CD4-positive, alpha-beta T cell (primary cell): Measurements from ENCODE around the gene ZNF446. TPM values are rescaled to one million over a fixed set of nuclear protein-coding genes. Genes with fewer than 3 reads are reported as not detected.

Experiments used
- ATAC-seq: fragments of 200-7000 bp; cut with Tn5 transposase; one replicate; pipeline ENCODE4 v1.10.0; 2022; ENCODE audit warnings: mild to moderate bottlenecking; ENCODE audit not compliant: poor library complexity
- CTCF ChIA-PET: fragments of 350-600 bp; sonication (Branson Sonifier 250); formaldehyde crosslinking; loops from one replicate; lab custom pipeline; 2021; ENCODE audit warnings: antibody characterized with exemption, inconsistent platforms; lab: Charles Lee
- POLR2A ChIA-PET: fragments of 350-600 bp; sonication (Branson Sonifier 250); formaldehyde crosslinking; loops from one replicate; lab custom pipeline; 2021; ENCODE audit warnings: antibody characterized with exemption, inconsistent platforms; lab: Charles Lee
- DNase-seq, 14 experiments: peaks; one replicate each; pipeline ENCODE4 v3.0.0-alpha.2; 2013 to 2020; ENCODE audit warnings: mixed read lengths in 2 of 14
- H3K27ac ChIP-seq, 2 donors: one replicate each; pipeline versions ENCODE4 v1.5.1 to v1.7.0; 2013; ENCODE audit warnings: low read length in 2 of 2, low read depth in 1 of 2, mild to moderate bottlenecking in 1 of 2
- H3K27me3 ChIP-seq, 2 experiments: 1 replicate in 1 of 2; 2 replicates in 1 of 2; pipeline versions ENCODE4 v1.6.1 to v1.7.0; 2013; ENCODE audit warnings: low read length in 2 of 2, control low read depth in 1 of 2, mild to moderate bottlenecking in 1 of 2, moderate library complexity in 1 of 2; ENCODE audit not compliant: insufficient read depth in 2 of 2, control insufficient read depth in 1 of 2
- H3K36me3 ChIP-seq: one replicate; pipeline ENCODE4 v1.6.1; 2013; ENCODE audit warnings: low read length, control low read depth; ENCODE audit not compliant: insufficient read depth
- H3K4me1 ChIP-seq: one replicate; pipeline ENCODE4 v1.6.1; 2013; ENCODE audit warnings: low read length, control low read depth; ENCODE audit not compliant: insufficient read depth
- H3K4me3 ChIP-seq: one replicate; pipeline ENCODE4 v1.5.1; 2013; ENCODE audit warnings: mild to moderate bottlenecking, low read length, moderate library complexity
- H3K9me3 ChIP-seq, 2 experiments: 1 replicate in 1 of 2; 2 replicates in 1 of 2; pipeline versions ENCODE4 v1.6.1 to v1.7.0; 2013; ENCODE audit warnings: low read length in 2 of 2, mild to moderate bottlenecking in 2 of 2, control low read depth in 1 of 2, moderate library complexity in 1 of 2; ENCODE audit not compliant: control insufficient read depth in 1 of 2, insufficient read depth in 1 of 2
- H3K27ac Mint-ChIP-seq: one replicate; pipeline ENCODE4 v1.8.0; 2020; ENCODE audit warnings: mixed read lengths
- H3K27me3 Mint-ChIP-seq: one replicate; pipeline ENCODE4 v1.8.0; 2021; ENCODE audit warnings: mixed read lengths
- H3K36me3 Mint-ChIP-seq: one replicate; pipeline ENCODE4 v1.8.0; 2021; ENCODE audit warnings: low read depth, mixed read lengths
- H3K4me1 Mint-ChIP-seq: one replicate; pipeline ENCODE4 v1.8.0; 2021; ENCODE audit warnings: low read depth, mixed read lengths
- H3K4me3 Mint-ChIP-seq: one replicate; pipeline ENCODE4 v1.8.0; 2020; ENCODE audit warnings: mild to moderate bottlenecking, mixed read lengths
- H3K9me3 Mint-ChIP-seq: one replicate; pipeline ENCODE4 v1.8.0; 2020; ENCODE audit warnings: mixed read lengths
- intact Hi-C, 2 experiments: fragments of 100-400 bp; cut with DNase I in 1 of 2; cut with micrococcal nuclease in 1 of 2; formaldehyde crosslinking; loops; one replicate each; pipeline versions ENCODE4 v1.15.1 to v1.9.0; 2023 to 2025; cut with DNase I, micrococcal nuclease
- total RNA-seq, 174 experiments: library from RNA in 2 of 174; stranded (reverse) in 2 of 174; gene quantifications; one replicate each; pipeline ENCODE4 v1.2.3 and lab custom pipeline; 2021 to 2026
- TF ChIP-seq, protein P1 (sequence below): fragments of 200-600 bp; IDR thresholded peaks from one replicate; pipeline ENCODE4 v1.8.0; 2022; ENCODE audit warnings: antibody characterized with exemption, mild to moderate bottlenecking

The ZNF446 gene
- total RNA-seq, 2 experiments from 2014 or later: 13.6 to 14.6 TPM

- no peaks in the 10 kb centered on the region for H3K9me3 Mint-ChIP-seq
- H3K36me3 ChIP-seq: no peaks in the 10 kb centered on the region
- TF ChIP-seq, protein P1, sequence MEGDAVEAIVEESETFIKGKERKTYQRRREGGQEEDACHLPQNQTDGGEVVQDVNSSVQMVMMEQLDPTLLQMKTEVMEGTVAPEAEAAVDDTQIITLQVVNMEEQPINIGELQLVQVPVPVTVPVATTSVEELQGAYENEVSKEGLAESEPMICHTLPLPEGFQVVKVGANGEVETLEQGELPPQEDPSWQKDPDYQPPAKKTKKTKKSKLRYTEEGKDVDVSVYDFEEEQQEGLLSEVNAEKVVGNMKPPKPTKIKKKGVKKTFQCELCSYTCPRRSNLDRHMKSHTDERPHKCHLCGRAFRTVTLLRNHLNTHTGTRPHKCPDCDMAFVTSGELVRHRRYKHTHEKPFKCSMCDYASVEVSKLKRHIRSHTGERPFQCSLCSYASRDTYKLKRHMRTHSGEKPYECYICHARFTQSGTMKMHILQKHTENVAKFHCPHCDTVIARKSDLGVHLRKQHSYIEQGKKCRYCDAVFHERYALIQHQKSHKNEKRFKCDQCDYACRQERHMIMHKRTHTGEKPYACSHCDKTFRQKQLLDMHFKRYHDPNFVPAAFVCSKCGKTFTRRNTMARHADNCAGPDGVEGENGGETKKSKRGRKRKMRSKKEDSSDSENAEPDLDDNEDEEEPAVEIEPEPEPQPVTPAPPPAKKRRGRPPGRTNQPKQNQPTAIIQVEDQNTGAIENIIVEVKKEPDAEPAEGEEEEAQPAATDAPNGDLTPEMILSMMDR: no peak
- no peaks in the 10 kb centered on the region for H3K27me3 ChIP-seq
- peaks cover 29% of the 10 kb centered on the region for H3K4me1 Mint-ChIP-seq
- no peaks in the 10 kb centered on the region for H3K27me3 Mint-ChIP-seq
- intact Hi-C loops: no loop called here
- peaks cover 21% of the 10 kb centered on the region for H3K36me3 Mint-ChIP-seq
- ChIA-PET CTCF (interaction anchor here (0.7 to 1.5 kb wide), 2 partner anchors 9 to 21 kb away, joined by 3 read pairs; partner anchors contain the start of gene TRIM28), POLR2A (no interaction called here)
- no peak overlapping the region for H3K4me3 ChIP-seq
- no peak overlapping the region for H3K4me3 Mint-ChIP-seq
- H3K9me3 ChIP-seq: no peaks in the 10 kb centered on the region
- peaks cover 26% of the 10 kb centered on the region for H3K4me1 ChIP-seq
- H3K27ac ChIP-seq: no peak overlapping the region
- ATAC-seq (no peak), DNase-seq (no peak)
- no peak overlapping the region for H3K27ac Mint-ChIP-seq
Observed at GRCh38 chr19:58522709-58523108, 46.6 kb downstream of the ZNF446 start.

DNA sequence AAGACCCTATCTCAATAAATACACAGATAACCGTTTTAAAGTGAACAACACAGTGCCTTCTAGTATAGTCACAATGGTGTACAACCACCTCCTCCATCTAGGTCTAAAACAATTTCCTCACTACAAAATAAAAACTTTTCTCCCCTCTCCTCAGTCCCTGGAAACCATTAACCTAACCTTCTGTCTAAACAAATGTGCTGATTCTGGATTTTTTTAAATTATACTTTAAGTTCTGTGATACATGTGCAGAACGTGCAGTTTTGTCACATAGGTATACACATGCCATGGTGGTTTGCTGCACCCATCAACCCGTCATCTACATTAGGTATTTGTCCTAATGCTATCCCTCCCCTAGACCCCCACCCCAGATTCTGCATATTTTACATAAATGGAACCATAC lies 53.3 kb downstream of the ZNF446 start:
- Histone ChIP-seq H3K27me3 (no peaks in the 10 kb centered on the region), H3K4me3 (no peak overlapping the region), H3K4me1 (no peaks in the 10 kb centered on the region), H3K36me3 (no peaks in the 10 kb centered on the region), H3K27ac (no peak overlapping the region), H3K9me3 (no peaks in the 10 kb centered on the region)
- Mint-ChIP-seq H3K36me3 (no peaks in the 10 kb centered on the region), H3K9me3 (no peaks in the 10 kb centered on the region), H3K4me1 (no peaks in the 10 kb centered on the region), H3K27ac (no peak overlapping the region), H3K27me3 (peaks cover 6% of the 10 kb centered on the region), H3K4me3 (no peak overlapping the region)
- CTCF ChIA-PET: no interaction called here
- DNase-seq (no peak), ATAC-seq (no peak)
- intact Hi-C loops: no loop called here
- POLR2A ChIA-PET: no interaction called here
- TF ChIP-seq, protein P1: no peak

Other genes starting within 250 kb of the ZNF446 start
- 1 to 10 TPM; 6.3 to 7.2 TPM for gene ZNF544, start 247.4 kb upstream of the ZNF446 start, total RNA-seq
- gene ZNF8, start 197.4 kb upstream of the ZNF446 start, total RNA-seq: 1 to 10 TPM; 9.5 to 9.6 TPM
- gene ERVK3-1, start 171.0 kb upstream of the ZNF446 start, total RNA-seq: 100 to 1,000 TPM; 150 to 153 TPM
- gene ZSCAN22, start 149.4 kb upstream of the ZNF446 start, total RNA-seq: under 1 TPM; 0.77 to 0.81 TPM
- 1 to 10 TPM; 7.6 to 8.4 TPM for gene A1BG, start 122.9 kb upstream of the ZNF446 start, total RNA-seq
- gene ZNF497, start 113.6 kb upstream of the ZNF446 start, total RNA-seq: under 1 TPM; 0.28 to 0.55 TPM
- 1 to 10 TPM in 1 of 2 experiments, under 1 TPM in 1; 0.71 to 1.0 TPM for gene ZNF837, start 95.3 kb upstream of the ZNF446 start, total RNA-seq
- 1,000 to 10,000 TPM; 1,619 to 1,646 TPM for gene RPS5, start 89.1 kb upstream of the ZNF446 start, total RNA-seq
- gene RNF225, start 80.7 kb upstream of the ZNF446 start, total RNA-seq: under 1 TPM in 1 of 2 experiments, not detected in 1; 0.55 TPM
- 1 to 10 TPM; 1.7 to 1.8 TPM for gene ZNF584, start 67.7 kb upstream of the ZNF446 start, total RNA-seq
- gene ZNF132, start 36.2 kb upstream of the ZNF446 start, total RNA-seq: 1 to 10 TPM; 1.0 to 1.4 TPM
- gene ZNF324B, start 24.7 kb upstream of the ZNF446 start, total RNA-seq: 1 to 10 TPM; 6.3 to 7.6 TPM
- 10 to 100 TPM; 24.3 to 25.2 TPM for gene ZNF324, start 9.3 kb upstream of the ZNF446 start, total RNA-seq
- gene SLC27A5, start 35.6 kb downstream of the ZNF446 start, total RNA-seq: 1 to 10 TPM; 3.5 to 4.8 TPM
- gene ZBTB45, start 43.5 kb downstream of the ZNF446 start, total RNA-seq: 1 to 10 TPM; 5.7 to 6.3 TPM
- 100 to 1,000 TPM; 549 to 553 TPM for gene TRIM28, start 67.7 kb downstream of the ZNF446 start, total RNA-seq
- 10 to 100 TPM; 60.5 to 62.4 TPM for gene CHMP2A, start 78.8 kb downstream of the ZNF446 start, total RNA-seq
- 10 to 100 TPM; 29.0 to 31.0 TPM for gene UBE2M, start 82.3 kb downstream of the ZNF446 start, total RNA-seq
- gene MZF1, start 97.0 kb downstream of the ZNF446 start, total RNA-seq: 10 to 100 TPM; 21.0 to 21.1 TPM